Ascending aorta (tissue), 2 donors: ENCODE results near the gene PHF2. TPM values are rescaled to one million over a fixed set of nuclear protein-coding genes. Genes with fewer than 3 reads are reported as not detected.

Experiments used
- DNase-seq, 2 donors: peaks; one replicate each; pipeline ENCODE4 v3.0.0-alpha.2; 2019; ENCODE audit warnings: low spot score in 2 of 2
- H3K27ac ChIP-seq, 2 donors: fragments of 200-600 bp; sonication (generic); one replicate each; pipeline ENCODE4 v1.5.1; 2016 to 2017; ENCODE audit warnings: mild to moderate bottlenecking in 1 of 2
- H3K27me3 ChIP-seq: fragments of 200-600 bp; sonication (generic); one replicate; pipeline ENCODE4 v1.5.1; 2017
- H3K36me3 ChIP-seq, 2 donors: fragments of 200-600 bp; sonication (generic); one replicate each; pipeline ENCODE4 v1.5.1; 2016
- H3K4me1 ChIP-seq, 2 donors: fragments of 200-600 bp; sonication (generic); one replicate each; pipeline ENCODE4 v1.5.1; 2016 to 2017; ENCODE audit warnings: mild to moderate bottlenecking in 1 of 2
- H3K4me3 ChIP-seq, 2 donors: fragments of 200-600 bp; sonication (generic); one replicate each; pipeline ENCODE4 v1.5.1; 2016 to 2017; ENCODE audit warnings: mild to moderate bottlenecking in 1 of 2
- H3K9me3 ChIP-seq, 2 donors: fragments of 200-600 bp; sonication (generic); one replicate each; pipeline ENCODE4 v1.5.1; 2016
- intact Hi-C: fragments of 100-400 bp; cut with DNase I; formaldehyde crosslinking; loops from one replicate; pipeline ENCODE4 v1.15.1; 2023
- total RNA-seq: library from RNA; depleted of rRNA; stranded (reverse); fragments of >200 nt; gene quantifications from one replicate; pipeline ENCODE4 v1.1.0, GENCODE V29; 2016
- TF ChIP-seq, protein P1 (sequence below), 3 experiments: fragments of 200-600 bp in 2 of 3; fragments of 450-650 bp in 1 of 3; sonication (generic) in 2 of 3; IDR thresholded peaks; one replicate each; pipeline ENCODE4 v1.5.1; 2016 to 2019; ENCODE audit warnings: antibody characterized with exemption in 3 of 3, mild to moderate bottlenecking in 1 of 3, moderate library complexity in 1 of 3

The PHF2 gene
- total RNA-seq, 1 donor from 2014 or later, result 45.1 TPM

- Histone ChIP-seq H3K36me3 (no peaks in the 10 kb centered on the region), H3K27ac (peak overlapping the region in 1 of 2 donors; percentile 40), H3K4me1 (peaks cover 0 to 12% of the 10 kb centered on the region in 2 donors), H3K9me3 (no peaks in the 10 kb centered on the region), H3K27me3 (no peaks in the 10 kb centered on the region), H3K4me3 (no peak overlapping the region)
- TF ChIP-seq, protein P1, sequence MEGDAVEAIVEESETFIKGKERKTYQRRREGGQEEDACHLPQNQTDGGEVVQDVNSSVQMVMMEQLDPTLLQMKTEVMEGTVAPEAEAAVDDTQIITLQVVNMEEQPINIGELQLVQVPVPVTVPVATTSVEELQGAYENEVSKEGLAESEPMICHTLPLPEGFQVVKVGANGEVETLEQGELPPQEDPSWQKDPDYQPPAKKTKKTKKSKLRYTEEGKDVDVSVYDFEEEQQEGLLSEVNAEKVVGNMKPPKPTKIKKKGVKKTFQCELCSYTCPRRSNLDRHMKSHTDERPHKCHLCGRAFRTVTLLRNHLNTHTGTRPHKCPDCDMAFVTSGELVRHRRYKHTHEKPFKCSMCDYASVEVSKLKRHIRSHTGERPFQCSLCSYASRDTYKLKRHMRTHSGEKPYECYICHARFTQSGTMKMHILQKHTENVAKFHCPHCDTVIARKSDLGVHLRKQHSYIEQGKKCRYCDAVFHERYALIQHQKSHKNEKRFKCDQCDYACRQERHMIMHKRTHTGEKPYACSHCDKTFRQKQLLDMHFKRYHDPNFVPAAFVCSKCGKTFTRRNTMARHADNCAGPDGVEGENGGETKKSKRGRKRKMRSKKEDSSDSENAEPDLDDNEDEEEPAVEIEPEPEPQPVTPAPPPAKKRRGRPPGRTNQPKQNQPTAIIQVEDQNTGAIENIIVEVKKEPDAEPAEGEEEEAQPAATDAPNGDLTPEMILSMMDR (IDR thresholded peaks at IDR 0.05), result no peak
- peak in 1 of 2 donors; percentile 53 for DNase-seq
- intact Hi-C loops, result no loop called here
These were observed 21.7 kb downstream of the PHF2 start for GRCh38 chr9:93597871-93598646.

DNA sequence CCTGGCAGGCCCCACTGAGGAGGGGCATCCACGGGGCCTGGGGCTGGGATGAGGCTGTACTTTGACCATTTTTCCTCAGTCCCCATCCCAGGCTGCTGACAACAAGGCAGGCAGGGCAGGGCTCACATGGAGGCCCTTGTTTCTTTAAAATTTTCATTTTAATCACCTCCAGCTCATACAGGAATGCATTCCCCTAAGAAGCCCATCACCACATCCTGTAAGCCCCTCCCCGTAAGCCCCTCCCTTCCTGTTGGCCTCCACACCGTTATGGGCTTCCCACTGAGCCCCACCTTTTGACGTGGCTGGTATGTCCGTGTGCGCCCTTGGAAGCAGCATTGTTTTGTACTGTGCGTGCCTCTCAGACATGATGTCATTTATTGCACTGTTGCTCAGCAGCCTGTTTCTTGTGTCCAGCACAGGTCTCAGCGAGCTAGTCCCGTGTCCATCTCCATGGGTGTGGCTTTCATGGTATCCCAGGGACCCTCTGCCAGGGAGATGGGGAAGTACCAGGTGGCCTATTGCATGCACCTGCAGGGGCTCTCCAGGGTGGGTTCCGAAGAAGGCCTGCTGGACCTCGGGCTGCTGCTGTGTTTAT is 22.4 kb downstream of the PHF2 start:
- H3K27me3 ChIP-seq, result no peaks in the 10 kb centered on the region
- intact Hi-C loops, result no loop called here
- no peaks in the 10 kb centered on the region for H3K36me3 ChIP-seq
- peak in 1 of 2 donors; percentile 61 for DNase-seq
- peaks cover 0 to 13% of the 10 kb centered on the region in 2 donors for H3K4me1 ChIP-seq
- TF ChIP-seq, protein P1 (IDR thresholded peaks at IDR 0.05), result no peak
- H3K4me3 ChIP-seq, result no peak overlapping the region
- no peaks in the 10 kb centered on the region for H3K9me3 ChIP-seq
- peak overlapping the region in 1 of 2 donors; percentile 40 for H3K27ac ChIP-seq

DNA sequence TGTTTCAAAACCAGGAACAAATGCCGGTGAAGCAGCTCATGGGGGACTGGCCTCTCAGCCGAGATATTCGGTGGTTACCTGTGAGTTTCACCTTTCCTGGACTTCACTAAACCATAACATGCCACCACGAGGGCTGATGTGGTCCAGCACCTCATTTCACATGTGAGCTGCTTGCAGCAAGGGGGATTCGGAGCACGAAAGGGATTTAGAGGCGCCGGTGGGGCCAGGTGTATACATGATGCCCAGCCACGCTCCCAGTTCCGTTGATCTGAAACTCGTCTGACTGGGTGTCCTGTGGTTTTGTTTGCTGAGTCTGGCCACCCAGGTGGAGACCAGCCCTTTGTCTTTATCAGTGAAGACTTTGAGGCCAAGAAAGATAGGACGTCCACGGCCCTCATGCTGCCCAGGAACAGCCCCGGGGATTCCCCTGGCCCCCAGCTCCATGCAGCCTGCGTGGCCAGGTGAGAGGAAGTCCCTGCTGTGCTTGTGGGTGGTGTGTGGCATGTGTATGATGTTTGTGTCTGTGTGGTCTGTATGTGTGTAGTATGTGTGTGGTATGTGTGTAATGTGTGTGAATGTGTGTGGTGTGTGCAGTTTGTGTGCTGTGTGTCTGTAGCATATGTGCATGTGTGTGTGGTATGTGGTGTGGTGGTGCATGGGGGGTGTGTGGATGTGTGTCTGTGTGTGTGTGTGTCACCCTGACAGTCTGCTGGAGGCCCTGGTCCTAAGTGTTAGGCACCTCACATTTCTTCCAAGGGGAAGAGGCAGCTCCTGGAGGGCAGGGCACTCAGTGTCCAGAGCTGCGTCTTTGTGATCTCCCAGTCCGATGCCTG is 23.4 kb downstream of the PHF2 start:
- TF ChIP-seq, protein P1 (IDR thresholded peaks at IDR 0.05), result no peak
- H3K4me3 ChIP-seq, result no peak overlapping the region
- intact Hi-C loops, result no loop called here
- peaks cover 0 to 15% of the 10 kb centered on the region in 2 donors for H3K4me1 ChIP-seq
- no peak overlapping the region for H3K27ac ChIP-seq
- H3K36me3 ChIP-seq, result no peaks in the 10 kb centered on the region
- H3K27me3 ChIP-seq, result no peaks in the 10 kb centered on the region
- H3K9me3 ChIP-seq, result no peaks in the 10 kb centered on the region
- peak in 1 of 2 donors; percentile 40 for DNase-seq

GRCh38 chr9:93600504-93600903 is 24.1 kb downstream of the PHF2 start:
- H3K4me1 ChIP-seq, result peaks cover 0 to 15% of the 10 kb centered on the region in 2 donors
- TF ChIP-seq, protein P1 (IDR thresholded peaks at IDR 0.05), result no peak
- no peak overlapping the region for H3K27ac ChIP-seq

DNA sequence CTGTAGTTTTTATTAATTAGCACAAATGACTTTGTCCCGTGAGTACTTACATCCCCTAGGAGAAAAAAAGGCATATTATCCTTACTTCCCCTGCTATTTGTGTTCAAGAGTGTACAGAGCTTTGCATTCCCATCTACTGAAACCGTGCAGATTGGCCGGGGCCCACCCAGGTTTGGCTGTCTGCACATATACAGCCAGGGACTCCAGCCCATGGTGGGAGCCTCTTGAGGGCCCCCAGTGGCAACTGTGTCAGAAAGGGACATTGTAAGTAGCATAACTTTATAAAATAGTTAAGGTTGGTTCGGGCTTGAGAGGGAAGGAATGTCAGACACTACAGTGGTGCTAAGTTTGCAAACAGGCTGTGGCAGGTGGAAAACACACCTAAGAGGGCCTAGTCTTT is 24.7 kb downstream of the PHF2 start:
- Histone ChIP-seq H3K4me1 (peaks cover 0 to 15% of the 10 kb centered on the region in 2 donors), H3K36me3 (no peaks in the 10 kb centered on the region), H3K4me3 (no peak overlapping the region), H3K27ac (no peak overlapping the region), H3K27me3 (no peaks in the 10 kb centered on the region), H3K9me3 (no peaks in the 10 kb centered on the region)
- TF ChIP-seq, protein P1 (IDR thresholded peaks at IDR 0.05), result no peak
- intact Hi-C loops, result no loop called here
- DNase-seq, result peak in 1 of 2 donors; percentile 22

More at GRCh38 chr9:93600504-93600903, 24.1 kb downstream of the PHF2 start:
- H3K9me3 ChIP-seq, result no peaks in the 10 kb centered on the region
- H3K4me3 ChIP-seq, result no peak overlapping the region
- no peaks in the 10 kb centered on the region for H3K27me3 ChIP-seq
- DNase-seq, result peak in 1 of 2 donors; percentile 43
- intact Hi-C loops, result no loop called here
- no peaks in the 10 kb centered on the region for H3K36me3 ChIP-seq
